Breast epithelium (tissue), 4 donors: ENCODE measurements around the gene SLC25A41. TPM values are rescaled to one million over a fixed set of nuclear protein-coding genes. Genes with fewer than 3 reads are reported as not detected.

Experiments
- DNase-seq, 2 donors: peaks; one replicate each; pipeline ENCODE4 v3.0.0-alpha.2; 2019; ENCODE audit warnings: low spot score in 2 of 2
- H3K27ac ChIP-seq, 2 donors: fragments of 200-600 bp; sonication (generic) in 1 of 2; one replicate each; pipeline ENCODE4 v1.5.1; 2016 to 2019; ENCODE audit warnings: mild to moderate bottlenecking in 1 of 2
- H3K27me3 ChIP-seq, 2 donors: fragments of 200-600 bp; sonication (generic) in 1 of 2; one replicate each; pipeline versions ENCODE4 v1.5.1 to v1.6.0; 2017 to 2019; ENCODE audit warnings: control low read depth in 1 of 2, mild to moderate bottlenecking in 1 of 2
- H3K36me3 ChIP-seq: fragments of 200-600 bp; one replicate; pipeline ENCODE4 v1.5.1; 2019
- H3K4me1 ChIP-seq, 2 donors: fragments of 200-600 bp; sonication (generic); one replicate each; pipeline ENCODE4 v1.5.1; 2016 to 2019; ENCODE audit warnings: control low read depth in 1 of 2
- H3K4me3 ChIP-seq, 3 donors: fragments of 200-600 bp; sonication (generic); 1 replicate in 2 of 3; 2 replicates in 1 of 3; pipeline ENCODE4 v1.5.1; 2016 to 2019; ENCODE audit warnings: mild to moderate bottlenecking in 3 of 3, moderate library complexity in 2 of 3
- H3K9me3 ChIP-seq, 2 donors: fragments of 200-600 bp; sonication (generic) in 1 of 2; one replicate each; pipeline ENCODE4 v1.5.1; 2016 to 2019; ENCODE audit warnings: control low read depth in 1 of 2
- POLR2A ChIP-seq: fragments of 450-650 bp; IDR thresholded peaks from one replicate; pipeline ENCODE4 v1.6.1; 2016; ENCODE audit warnings: antibody characterized with exemption, mild to moderate bottlenecking, moderate library complexity
- POLR2AphosphoS5 ChIP-seq, 3 donors: sonication (generic); formaldehyde crosslinking; IDR thresholded peaks; one replicate each; pipeline ENCODE4 v1.6.1; 2017; ENCODE audit warnings: antibody characterized with exemption in 3 of 3
- intact Hi-C: fragments of 100-400 bp; cut with DNase I; formaldehyde crosslinking; loops from one replicate; pipeline ENCODE4 v1.15.1; 2023; ENCODE audit warnings: low total_unique reads
- total RNA-seq, 3 donors: library from RNA; depleted of rRNA; stranded (reverse); fragments of >200 nt; gene quantifications; one replicate each; pipeline ENCODE4 v1.1.0, GENCODE V29; 2016
- TF ChIP-seq, protein P1 (sequence below), 3 donors: fragments of 450-650 bp; IDR thresholded peaks; one replicate each; pipeline ENCODE4 v1.5.1; 2016 to 2017; ENCODE audit warnings: antibody characterized with exemption in 3 of 3, mild to moderate bottlenecking in 3 of 3, moderate library complexity in 3 of 3

The SLC25A41 gene
- total RNA-seq, 3 donors from 2014 or later: 0.44 TPM; not detected in 2

DNA sequence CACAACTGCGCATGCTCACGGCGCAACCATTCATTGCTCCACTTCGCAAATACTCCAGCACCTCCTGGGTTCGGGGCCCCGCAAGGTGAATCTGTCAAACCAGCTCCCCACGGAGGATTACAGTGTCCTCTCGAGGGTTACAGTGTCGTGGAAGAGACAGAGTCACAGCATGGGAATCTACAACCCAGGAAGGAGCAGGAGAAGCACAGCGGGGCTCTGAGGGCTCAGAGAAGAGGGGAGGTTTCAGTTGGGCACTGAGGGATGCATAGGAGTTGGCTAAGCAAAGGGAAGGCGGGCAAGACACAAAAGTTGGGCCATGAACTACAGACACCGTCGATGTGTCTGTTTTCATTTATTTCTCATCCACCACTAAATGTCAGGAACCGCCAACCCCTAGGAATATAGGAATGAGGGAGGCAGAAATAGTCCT is 39.6 kb downstream of the SLC25A41 start:
- TF ChIP-seq POLR2AphosphoS5 (IDR thresholded peaks at IDR 0.05) (no peak), POLR2A (no peak)
- TF ChIP-seq, protein P1, sequence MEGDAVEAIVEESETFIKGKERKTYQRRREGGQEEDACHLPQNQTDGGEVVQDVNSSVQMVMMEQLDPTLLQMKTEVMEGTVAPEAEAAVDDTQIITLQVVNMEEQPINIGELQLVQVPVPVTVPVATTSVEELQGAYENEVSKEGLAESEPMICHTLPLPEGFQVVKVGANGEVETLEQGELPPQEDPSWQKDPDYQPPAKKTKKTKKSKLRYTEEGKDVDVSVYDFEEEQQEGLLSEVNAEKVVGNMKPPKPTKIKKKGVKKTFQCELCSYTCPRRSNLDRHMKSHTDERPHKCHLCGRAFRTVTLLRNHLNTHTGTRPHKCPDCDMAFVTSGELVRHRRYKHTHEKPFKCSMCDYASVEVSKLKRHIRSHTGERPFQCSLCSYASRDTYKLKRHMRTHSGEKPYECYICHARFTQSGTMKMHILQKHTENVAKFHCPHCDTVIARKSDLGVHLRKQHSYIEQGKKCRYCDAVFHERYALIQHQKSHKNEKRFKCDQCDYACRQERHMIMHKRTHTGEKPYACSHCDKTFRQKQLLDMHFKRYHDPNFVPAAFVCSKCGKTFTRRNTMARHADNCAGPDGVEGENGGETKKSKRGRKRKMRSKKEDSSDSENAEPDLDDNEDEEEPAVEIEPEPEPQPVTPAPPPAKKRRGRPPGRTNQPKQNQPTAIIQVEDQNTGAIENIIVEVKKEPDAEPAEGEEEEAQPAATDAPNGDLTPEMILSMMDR (IDR thresholded peaks at IDR 0.05): no peak
- peaks cover 0 to 8% of the 10 kb centered on the region in 2 donors for H3K4me1 ChIP-seq
- DNase-seq: no peak
- H3K27ac ChIP-seq: peak overlapping the region; percentile 97 to 99
- no peaks in the 10 kb centered on the region for H3K9me3 ChIP-seq
- intact Hi-C loops: no loop called here
- peak overlapping the region; percentile 81 to 86 (median 83) for H3K4me3 ChIP-seq
- no peaks in the 10 kb centered on the region for H3K27me3 ChIP-seq
- H3K36me3 ChIP-seq: no peaks in the 10 kb centered on the region

DNA sequence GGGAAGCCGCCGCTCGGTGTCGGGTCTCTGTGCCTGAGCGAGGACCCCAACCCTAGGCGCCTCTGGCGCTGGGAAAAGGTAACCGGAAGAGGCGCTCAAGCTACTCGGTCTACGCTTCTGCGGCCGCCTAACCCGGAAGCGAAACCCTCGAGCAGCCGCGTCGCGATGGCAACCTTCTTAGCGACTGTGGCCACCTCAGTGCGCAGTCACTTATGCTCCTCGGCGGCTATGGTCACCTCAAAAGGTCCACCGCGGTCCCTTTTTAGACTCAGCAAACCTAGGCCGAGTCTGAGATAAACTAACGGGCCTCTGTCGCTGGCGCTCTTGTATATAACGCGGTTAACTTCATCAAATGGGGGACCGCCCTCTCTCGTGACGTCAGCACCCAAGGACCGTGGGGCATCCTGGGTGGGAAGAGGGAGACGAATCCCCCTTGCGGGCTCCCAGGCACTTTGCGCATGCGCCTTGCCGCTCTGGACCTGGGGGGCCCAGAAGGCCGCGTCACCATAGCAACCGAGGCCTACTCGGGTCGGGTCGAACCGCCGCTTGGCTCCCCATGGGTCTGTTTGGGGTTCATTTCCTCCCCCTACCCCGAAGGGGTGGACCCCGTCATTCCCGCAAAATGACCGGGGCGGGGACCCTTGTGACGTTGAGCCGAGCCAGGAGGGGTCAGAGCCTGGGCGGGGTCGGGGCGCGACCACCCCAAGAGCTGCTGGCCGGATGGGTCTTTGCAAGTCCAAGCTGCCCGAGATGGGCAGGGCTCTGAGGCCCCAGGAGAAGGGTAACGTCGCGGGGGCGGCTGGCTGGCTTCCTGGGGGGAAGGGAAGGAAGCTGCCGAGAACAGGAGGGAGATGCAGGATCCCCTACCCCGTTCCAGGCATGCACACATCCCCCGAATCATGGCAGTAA is 40.2 kb downstream of the SLC25A41 start, which contains the start of gene GTF2F1:
TSS of gene GTF2F1 (minus strand) at position 91 of the 909 bp plus-strand sequence. CDS start 169 bp downstream, outside the sequence.
- no peaks in the 10 kb centered on the region for H3K27me3 ChIP-seq
- no peaks in the 10 kb centered on the region for H3K9me3 ChIP-seq
- H3K4me1 ChIP-seq: peaks cover 0 to 8% of the 10 kb centered on the region in 2 donors
- peak within 1 kb of the TSS; percentile 97 to 99 for H3K27ac ChIP-seq
- H3K4me3 ChIP-seq: peak within 1 kb of the TSS; percentile 81 to 86 (median 83)
- peak; percentile 87 to 89 for DNase-seq
- TF ChIP-seq POLR2A (peak; percentile 21), POLR2AphosphoS5 (IDR thresholded peaks at IDR 0.05) (peak; percentile 32 to 77 (median 56))
- TF ChIP-seq, protein P1 (IDR thresholded peaks at IDR 0.05): no peak
- intact Hi-C loops: no loop called here
- H3K36me3 ChIP-seq: no peaks in the 10 kb centered on the region

DNA sequence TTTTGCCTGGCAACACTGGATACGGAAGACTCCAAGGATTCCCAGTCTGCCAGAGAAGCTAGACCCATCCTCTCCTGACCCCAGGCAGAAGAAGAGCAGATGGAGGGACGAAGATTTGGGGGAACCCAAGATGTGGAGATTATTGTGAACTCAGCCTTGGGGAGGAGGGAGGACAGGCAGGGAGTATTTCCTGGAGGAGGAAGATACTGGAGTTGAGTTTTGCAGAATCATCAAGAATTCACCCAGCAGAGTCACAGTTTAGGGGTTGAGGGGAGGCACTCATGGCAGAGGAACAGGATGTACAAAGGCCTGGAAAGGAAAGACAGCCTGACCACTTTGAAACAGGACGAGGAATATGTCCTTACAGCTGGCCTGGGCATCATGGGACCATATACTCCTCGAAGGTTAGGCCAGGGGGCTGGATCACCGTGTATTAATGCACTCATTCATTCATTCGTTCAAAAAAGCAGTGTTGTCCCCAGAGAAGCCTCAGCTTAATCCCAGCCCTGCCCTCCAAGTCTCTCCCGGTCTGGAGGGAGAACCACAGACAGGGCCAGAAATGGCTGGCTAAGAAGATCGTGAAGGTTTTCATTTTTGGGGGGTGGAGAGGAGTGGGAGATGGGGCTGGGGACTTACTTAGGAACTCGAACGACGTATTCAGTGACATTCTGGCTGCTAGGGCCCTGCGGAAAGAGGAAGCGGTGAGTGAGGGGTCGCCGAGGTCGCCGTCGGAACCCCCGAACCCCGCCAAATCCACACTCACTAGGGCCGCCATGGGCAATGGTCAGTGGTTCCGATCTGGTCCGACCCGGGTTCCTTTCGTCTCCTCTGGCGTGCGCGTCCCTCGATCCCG is 41.1 kb downstream of the SLC25A41 start:
- Histone ChIP-seq H3K27ac (peak overlapping the region; percentile 97 to 99), H3K4me3 (peak overlapping the region; percentile 81 to 86 (median 83)), H3K4me1 (peaks cover 0 to 8% of the 10 kb centered on the region in 2 donors), H3K36me3 (no peaks in the 10 kb centered on the region), H3K27me3 (no peaks in the 10 kb centered on the region), H3K9me3 (no peaks in the 10 kb centered on the region)
- intact Hi-C loops: no loop called here
- no peak for DNase-seq
- TF ChIP-seq POLR2AphosphoS5 (IDR thresholded peaks at IDR 0.05): no peak
- TF ChIP-seq, protein P1 (IDR thresholded peaks at IDR 0.05): no peak
- no peak for TF ChIP-seq POLR2A

DNA sequence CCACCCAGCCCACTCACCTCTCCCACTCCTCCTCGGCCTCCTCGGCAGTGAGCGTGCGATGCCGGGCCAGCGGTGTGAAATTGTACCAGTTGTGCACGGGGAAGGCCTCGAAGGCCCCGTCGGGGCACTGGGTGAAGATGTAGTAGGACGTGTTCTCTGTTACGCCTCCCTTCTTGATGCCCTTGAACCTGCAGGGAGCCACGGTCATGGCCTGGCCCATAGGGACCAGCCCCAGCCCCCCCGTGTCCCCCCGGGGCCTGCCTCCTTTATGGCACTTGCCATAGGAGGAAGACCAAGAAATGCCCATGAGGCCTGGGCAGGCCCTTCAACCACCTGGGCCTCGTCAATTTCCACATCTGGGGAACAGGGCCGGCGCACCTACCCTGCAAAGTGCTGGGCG is 46.2 kb downstream of the SLC25A41 start:
- no peaks in the 10 kb centered on the region for H3K9me3 ChIP-seq
- H3K36me3 ChIP-seq: no peaks in the 10 kb centered on the region
- TF ChIP-seq, protein P1 (IDR thresholded peaks at IDR 0.05): no peak
- TF ChIP-seq POLR2A (no peak), POLR2AphosphoS5 (IDR thresholded peaks at IDR 0.05) (no peak)
- H3K4me1 ChIP-seq: peaks cover 0 to 7% of the 10 kb centered on the region in 2 donors
- H3K27me3 ChIP-seq: no peaks in the 10 kb centered on the region
- intact Hi-C loops: no loop called here
- DNase-seq: no peak
- no peak overlapping the region for H3K4me3 ChIP-seq
- no peak overlapping the region for H3K27ac ChIP-seq
